T-helper 2 cell treated with Interferon-gamma antibody and Interleukin-4, amounts not matched to agents 5 μg/mL and 100 μg/mL, for 36 hours (primary cell): Measurements from ENCODE around the gene CARMIL1.

Source experiments
- DNase-seq: peaks from one replicate; pipeline ENCODE4 v3.0.0; 2021; ENCODE audit warnings: low spot score
- H3K27ac Mint-ChIP-seq: one replicate; pipeline ENCODE4 v1.8.0; 2021; ENCODE audit warnings: mild to moderate bottlenecking, mixed read lengths
- H3K27me3 Mint-ChIP-seq: one replicate; pipeline ENCODE4 v1.8.0; 2021; ENCODE audit warnings: low read depth, mixed read lengths
- H3K36me3 Mint-ChIP-seq: one replicate; pipeline ENCODE4 v1.8.0; 2021; ENCODE audit warnings: low read depth, mixed read lengths
- H3K4me1 Mint-ChIP-seq: one replicate; pipeline ENCODE4 v1.8.0; 2021; ENCODE audit warnings: low read depth, mixed read lengths
- H3K4me3 Mint-ChIP-seq: one replicate; pipeline ENCODE4 v1.8.0; 2022; ENCODE audit warnings: mild to moderate bottlenecking, moderate library complexity, mixed read lengths
- H3K9me3 Mint-ChIP-seq: one replicate; pipeline ENCODE4 v1.8.0; 2021; ENCODE audit warnings: mixed read lengths

The CARMIL1 gene

DNA sequence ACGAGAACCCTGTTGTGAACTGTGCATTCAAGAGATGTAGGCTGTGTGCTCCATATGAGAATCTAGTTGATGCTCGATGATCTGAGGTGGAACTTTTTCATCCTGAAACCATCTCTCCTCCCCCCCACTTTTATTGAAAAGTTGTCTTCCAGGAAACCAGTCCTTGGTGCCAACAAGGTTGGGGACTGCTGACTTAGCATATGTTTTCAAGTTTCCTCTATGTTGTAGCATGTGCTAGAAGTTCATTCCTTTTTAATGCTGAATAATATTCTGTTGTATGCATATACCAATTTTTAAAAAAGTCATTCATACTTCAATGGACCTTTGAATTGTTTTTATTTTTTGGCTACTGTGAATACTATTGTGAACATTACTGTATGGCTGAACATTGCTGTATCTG is 27.2 kb downstream of the CARMIL1 start:
- H3K27ac Mint-ChIP-seq: no peak overlapping the region
- DNase-seq: no peak
- H3K4me1 Mint-ChIP-seq: no peaks in the 10 kb centered on the region
- no peak overlapping the region for H3K4me3 Mint-ChIP-seq
- no peaks in the 10 kb centered on the region for H3K9me3 Mint-ChIP-seq
- H3K36me3 Mint-ChIP-seq: no peaks in the 10 kb centered on the region
- H3K27me3 Mint-ChIP-seq: no peaks in the 10 kb centered on the region

- no peak for DNase-seq
- no peak overlapping the region for H3K27ac Mint-ChIP-seq
- H3K36me3 Mint-ChIP-seq: no peaks in the 10 kb centered on the region
- no peaks in the 10 kb centered on the region for H3K9me3 Mint-ChIP-seq
- no peak overlapping the region for H3K4me3 Mint-ChIP-seq
- no peaks in the 10 kb centered on the region for H3K4me1 Mint-ChIP-seq
- no peaks in the 10 kb centered on the region for H3K27me3 Mint-ChIP-seq
These were observed 28.8 kb downstream of the CARMIL1 start for GRCh38 chr6:25307805-25308494.

GRCh38 chr6:25309886-25310285 is 30.7 kb downstream of the CARMIL1 start:
- no peak overlapping the region for H3K4me3 Mint-ChIP-seq
- H3K36me3 Mint-ChIP-seq: no peaks in the 10 kb centered on the region
- no peak overlapping the region for H3K27ac Mint-ChIP-seq
- DNase-seq: no peak
- no peaks in the 10 kb centered on the region for H3K4me1 Mint-ChIP-seq
- H3K27me3 Mint-ChIP-seq: no peaks in the 10 kb centered on the region
- H3K9me3 Mint-ChIP-seq: no peaks in the 10 kb centered on the region

DNA sequence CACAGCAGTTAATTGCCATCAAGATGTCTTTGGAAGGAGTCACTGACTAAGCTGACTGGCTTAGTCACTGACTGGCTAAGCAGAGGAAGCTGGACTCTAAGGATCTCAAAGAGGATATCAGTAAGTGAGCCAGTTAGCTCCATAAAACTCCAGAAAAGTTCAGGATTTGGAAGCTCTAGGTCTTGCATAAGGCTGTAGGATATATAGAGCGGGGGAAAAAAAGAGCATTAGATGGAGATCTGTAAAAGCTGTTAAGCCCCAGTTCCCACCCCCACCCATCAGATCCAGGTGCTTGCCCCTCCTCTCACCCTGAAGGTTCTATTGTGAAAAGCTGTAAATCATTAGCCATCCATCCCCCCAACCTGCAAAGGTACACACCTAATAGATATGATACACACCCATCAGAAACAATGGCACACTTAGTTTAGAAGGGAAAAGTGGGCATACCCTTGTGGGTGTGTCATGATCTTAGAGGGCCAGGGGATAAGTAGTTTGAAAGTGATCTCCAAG is 32.2 kb downstream of the CARMIL1 start:
- Mint-ChIP-seq H3K9me3 (no peaks in the 10 kb centered on the region), H3K4me3 (no peak overlapping the region), H3K4me1 (no peaks in the 10 kb centered on the region), H3K36me3 (no peaks in the 10 kb centered on the region), H3K27ac (no peak overlapping the region), H3K27me3 (no peaks in the 10 kb centered on the region)
- DNase-seq: no peak

GRCh38 chr6:25312034-25312620 is 33.0 kb downstream of the CARMIL1 start:
- H3K36me3 Mint-ChIP-seq: no peaks in the 10 kb centered on the region
- DNase-seq: no peak
- H3K27me3 Mint-ChIP-seq: no peaks in the 10 kb centered on the region
- no peaks in the 10 kb centered on the region for H3K4me1 Mint-ChIP-seq
- H3K4me3 Mint-ChIP-seq: no peak overlapping the region
- H3K27ac Mint-ChIP-seq: no peak overlapping the region
- no peaks in the 10 kb centered on the region for H3K9me3 Mint-ChIP-seq

- DNase-seq: no peak
- H3K4me3 Mint-ChIP-seq: no peak overlapping the region
- H3K9me3 Mint-ChIP-seq: no peaks in the 10 kb centered on the region
- no peaks in the 10 kb centered on the region for H3K4me1 Mint-ChIP-seq
- no peaks in the 10 kb centered on the region for H3K27me3 Mint-ChIP-seq
- no peaks in the 10 kb centered on the region for H3K36me3 Mint-ChIP-seq
- H3K27ac Mint-ChIP-seq: no peak overlapping the region
These were observed 33.5 kb downstream of the CARMIL1 start for GRCh38 chr6:25312703-25313102.

DNA sequence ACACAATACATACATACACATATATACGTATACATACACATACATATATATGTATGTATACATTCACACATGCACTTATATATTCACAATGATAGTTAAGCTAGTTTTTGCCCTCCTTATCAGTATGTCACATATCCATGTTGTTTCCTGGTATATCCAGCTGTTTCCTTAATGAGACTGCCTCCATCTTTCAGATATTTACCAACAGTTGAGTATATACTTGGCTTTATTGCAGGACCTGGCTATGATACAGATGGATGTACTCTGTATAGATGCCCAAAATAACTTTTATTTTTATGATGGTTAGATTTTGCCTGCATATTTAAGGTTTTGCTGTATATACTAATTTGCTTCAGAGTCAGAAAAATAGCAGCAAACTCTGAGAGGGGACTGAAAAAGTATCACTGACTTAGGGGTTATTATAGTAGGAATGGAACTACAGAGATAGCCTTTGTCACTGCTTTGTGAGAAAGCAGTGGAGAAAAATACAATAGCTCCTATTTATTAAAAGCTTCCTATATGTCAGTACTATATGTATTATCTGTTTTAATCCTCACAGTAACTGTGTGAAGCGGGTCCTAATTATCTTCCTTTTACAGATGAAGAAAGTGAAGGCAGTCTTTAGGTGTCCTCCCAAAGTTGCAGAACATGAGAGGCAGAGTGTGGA is 35.5 kb downstream of the CARMIL1 start:
- no peaks in the 10 kb centered on the region for H3K27me3 Mint-ChIP-seq
- H3K4me1 Mint-ChIP-seq: no peaks in the 10 kb centered on the region
- no peaks in the 10 kb centered on the region for H3K9me3 Mint-ChIP-seq
- H3K36me3 Mint-ChIP-seq: no peaks in the 10 kb centered on the region
- H3K4me3 Mint-ChIP-seq: no peak overlapping the region
- DNase-seq: no peak
- no peak overlapping the region for H3K27ac Mint-ChIP-seq

GRCh38 chr6:25315194-25316177 is 36.3 kb downstream of the CARMIL1 start:
- Mint-ChIP-seq H3K4me3 (no peak overlapping the region), H3K4me1 (no peaks in the 10 kb centered on the region), H3K36me3 (no peaks in the 10 kb centered on the region), H3K9me3 (no peaks in the 10 kb centered on the region), H3K27ac (no peak overlapping the region), H3K27me3 (no peaks in the 10 kb centered on the region)
- DNase-seq: no peak

GRCh38 chr6:25316626-25317025 is 37.5 kb downstream of the CARMIL1 start:
- Mint-ChIP-seq H3K4me1 (no peaks in the 10 kb centered on the region), H3K4me3 (no peak overlapping the region)

DNA sequence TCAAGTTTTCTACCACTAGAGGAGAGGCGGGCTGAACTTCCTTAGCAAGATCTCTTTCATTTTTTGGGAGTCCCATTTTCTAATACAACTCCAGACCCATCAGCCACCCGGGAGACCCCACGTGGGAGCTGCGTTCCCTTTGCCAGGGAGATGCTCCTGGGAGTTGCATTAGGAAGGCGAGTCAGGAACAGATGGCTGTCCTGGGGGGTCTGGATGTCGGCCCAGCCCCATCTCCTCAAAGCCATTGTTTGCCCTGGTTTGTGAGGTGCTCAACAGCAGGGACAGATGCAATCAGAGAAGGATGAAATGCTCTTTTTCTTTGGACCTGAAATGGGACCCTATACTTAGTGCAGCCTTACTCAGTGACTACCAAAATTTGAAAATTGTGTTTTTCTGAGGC is 39.4 kb downstream of the CARMIL1 start:
- H3K27ac Mint-ChIP-seq: no peak overlapping the region
- DNase-seq: no peak
- H3K27me3 Mint-ChIP-seq: peaks cover under 1% of the 10 kb centered on the region
- H3K4me3 Mint-ChIP-seq: no peak overlapping the region
- H3K4me1 Mint-ChIP-seq: no peaks in the 10 kb centered on the region
- no peaks in the 10 kb centered on the region for H3K36me3 Mint-ChIP-seq
- no peaks in the 10 kb centered on the region for H3K9me3 Mint-ChIP-seq

More at GRCh38 chr6:25316626-25317025, 37.5 kb downstream of the CARMIL1 start:
- no peaks in the 10 kb centered on the region for H3K36me3 Mint-ChIP-seq
- no peak overlapping the region for H3K27ac Mint-ChIP-seq
- no peak for DNase-seq
- H3K9me3 Mint-ChIP-seq: no peaks in the 10 kb centered on the region
- no peaks in the 10 kb centered on the region for H3K27me3 Mint-ChIP-seq

DNA sequence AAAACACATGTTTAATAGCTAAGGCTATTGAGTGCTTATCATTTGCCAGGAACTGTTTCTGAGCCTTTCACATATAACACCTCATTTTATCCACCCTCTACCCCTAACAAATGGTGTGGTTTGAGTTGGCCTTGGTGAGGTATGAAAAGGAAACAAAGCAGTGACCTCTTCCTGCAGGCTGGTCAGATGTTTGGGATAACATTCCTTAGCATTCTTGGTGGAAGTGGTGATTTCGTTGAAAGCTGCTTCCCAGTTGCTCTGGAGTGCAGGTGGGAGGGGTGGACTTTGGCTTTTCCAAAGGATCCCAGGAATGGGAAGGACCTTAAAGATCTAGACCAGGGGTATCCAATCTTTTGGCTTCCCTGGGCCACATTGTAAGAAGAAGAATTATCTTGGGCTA is 41.3 kb downstream of the CARMIL1 start:
- no peaks in the 10 kb centered on the region for H3K4me1 Mint-ChIP-seq
- no peak overlapping the region for H3K27ac Mint-ChIP-seq
- peaks cover 7% of the 10 kb centered on the region for H3K27me3 Mint-ChIP-seq

DNA sequence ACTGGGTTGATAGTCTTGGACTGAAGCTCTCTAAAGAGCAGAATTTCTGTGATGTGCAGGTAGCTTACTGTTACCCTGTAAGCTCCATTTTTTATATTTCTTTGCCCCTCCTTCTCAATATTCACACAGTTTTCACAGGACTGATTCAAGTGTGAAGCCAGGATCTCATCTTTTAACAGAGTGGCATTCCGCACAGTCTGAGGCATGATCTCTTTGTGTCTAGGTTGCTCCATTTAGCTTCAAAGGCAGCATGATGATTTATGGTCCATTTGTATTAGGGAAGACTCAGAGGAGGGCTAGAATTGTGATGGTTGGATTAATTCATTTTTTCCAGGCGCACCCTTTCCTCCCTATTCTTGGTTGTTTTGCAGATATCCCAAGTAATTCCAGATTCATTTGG is 43.5 kb downstream of the CARMIL1 start:
- Mint-ChIP-seq H3K27me3 (peaks cover 7% of the 10 kb centered on the region), H3K36me3 (no peaks in the 10 kb centered on the region), H3K9me3 (no peaks in the 10 kb centered on the region), H3K4me1 (no peaks in the 10 kb centered on the region), H3K4me3 (no peak overlapping the region), H3K27ac (no peak overlapping the region)
- no peak for DNase-seq

More for the DNA sequence above, 41.3 kb downstream of the CARMIL1 start:
- no peak overlapping the region for H3K4me3 Mint-ChIP-seq
- H3K36me3 Mint-ChIP-seq: no peaks in the 10 kb centered on the region
- no peak for DNase-seq
- no peaks in the 10 kb centered on the region for H3K9me3 Mint-ChIP-seq

DNA sequence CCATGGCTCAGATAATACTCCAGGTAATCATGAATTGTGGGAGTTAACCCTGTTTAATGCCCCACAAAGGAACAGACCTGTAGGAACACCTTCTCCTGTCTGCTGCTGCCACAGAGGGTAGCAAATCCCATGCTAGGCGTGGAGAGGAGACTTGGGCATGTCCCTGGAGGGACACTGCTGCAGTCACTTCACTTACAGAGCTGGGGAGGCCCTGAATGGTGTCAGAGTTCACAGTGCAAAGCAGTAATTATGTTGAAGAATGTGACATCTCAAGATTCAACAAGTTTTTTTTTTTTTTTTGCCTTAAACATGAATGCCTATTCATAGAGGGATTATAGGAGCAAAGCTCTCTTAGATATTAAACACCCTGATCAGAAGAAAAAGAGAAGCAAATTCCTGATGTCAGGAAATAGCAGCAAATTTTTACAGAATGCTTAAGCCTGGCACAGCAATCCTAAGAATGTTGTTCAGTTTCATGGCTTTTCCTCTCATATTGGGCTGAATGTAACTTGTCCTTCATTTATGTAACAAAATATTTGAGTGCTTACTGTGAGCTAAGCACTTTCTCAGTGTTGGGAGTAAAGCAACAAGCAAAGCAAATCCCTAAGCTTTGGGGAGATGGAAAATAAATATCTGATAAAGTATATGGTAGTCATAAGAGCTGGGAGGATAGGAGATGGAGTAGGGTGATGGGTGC is 45.0 kb downstream of the CARMIL1 start:
- H3K4me3 Mint-ChIP-seq: no peak overlapping the region
- no peak overlapping the region for H3K27ac Mint-ChIP-seq
- peaks cover 7% of the 10 kb centered on the region for H3K27me3 Mint-ChIP-seq
- no peaks in the 10 kb centered on the region for H3K36me3 Mint-ChIP-seq
- H3K4me1 Mint-ChIP-seq: no peaks in the 10 kb centered on the region
- DNase-seq: no peak
- no peaks in the 10 kb centered on the region for H3K9me3 Mint-ChIP-seq
